GM18502 (cell line): ENCODE results near the gene ANAPC16.

Experiments used
- ATAC-seq: cut with Tn5 transposase; IDR thresholded peaks from one replicate; pipeline ENCODE4 v1.9.1; 2021; ENCODE audit warnings: mild to moderate bottlenecking; ENCODE audit not compliant: unreplicated experiment, poor library complexity

ANAPC16 gene

DNA sequence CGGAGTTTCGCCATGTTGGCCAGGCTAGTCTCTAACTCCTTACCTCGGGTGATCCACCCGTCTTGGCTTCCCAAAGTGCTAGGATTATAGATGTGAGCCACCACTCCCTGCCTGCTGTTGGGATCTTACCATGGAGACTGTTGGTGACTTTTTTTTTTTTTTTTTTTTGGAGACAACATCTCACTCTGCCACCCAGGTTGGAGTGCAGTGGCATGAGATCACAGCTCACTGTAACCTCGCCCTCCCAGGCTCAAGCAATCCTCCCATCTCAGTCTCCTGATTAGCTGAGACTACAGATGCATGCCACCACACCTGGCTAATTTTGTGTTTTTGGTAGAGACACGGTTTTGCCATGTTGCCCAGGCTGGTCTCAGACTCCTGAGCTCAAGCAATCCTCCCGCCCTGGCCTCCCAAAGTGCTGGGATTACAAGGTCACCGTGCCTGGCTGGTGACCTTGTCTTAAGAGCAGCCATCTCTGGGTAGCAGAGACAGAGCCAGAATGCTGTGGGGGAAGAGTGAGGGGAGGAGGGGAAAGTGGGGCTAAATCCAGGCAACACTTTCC, 26.0 kb downstream of the ANAPC16 start:
- ATAC-seq: no peak

DNA sequence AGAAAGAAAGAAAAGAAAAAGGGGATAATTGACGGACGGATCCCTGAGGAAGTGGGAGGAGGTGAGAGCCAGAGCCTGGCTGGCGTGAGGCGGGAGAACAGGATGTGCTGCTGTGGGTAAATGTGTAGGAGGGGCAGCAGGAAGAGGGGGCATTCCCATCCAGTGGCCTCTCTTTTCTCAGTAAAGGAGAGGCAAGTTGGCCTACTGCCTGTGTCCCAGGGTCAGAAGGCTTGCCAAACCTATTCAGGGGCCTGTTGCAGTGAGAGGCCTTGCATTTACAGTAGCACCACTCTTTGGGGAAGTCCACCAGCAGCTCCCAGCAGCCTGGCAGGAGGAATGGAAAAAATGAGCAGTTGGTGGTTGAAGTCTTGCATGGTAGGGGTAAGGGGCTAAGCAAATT, 26.9 kb downstream of the ANAPC16 start:
- no peak for ATAC-seq

DNA sequence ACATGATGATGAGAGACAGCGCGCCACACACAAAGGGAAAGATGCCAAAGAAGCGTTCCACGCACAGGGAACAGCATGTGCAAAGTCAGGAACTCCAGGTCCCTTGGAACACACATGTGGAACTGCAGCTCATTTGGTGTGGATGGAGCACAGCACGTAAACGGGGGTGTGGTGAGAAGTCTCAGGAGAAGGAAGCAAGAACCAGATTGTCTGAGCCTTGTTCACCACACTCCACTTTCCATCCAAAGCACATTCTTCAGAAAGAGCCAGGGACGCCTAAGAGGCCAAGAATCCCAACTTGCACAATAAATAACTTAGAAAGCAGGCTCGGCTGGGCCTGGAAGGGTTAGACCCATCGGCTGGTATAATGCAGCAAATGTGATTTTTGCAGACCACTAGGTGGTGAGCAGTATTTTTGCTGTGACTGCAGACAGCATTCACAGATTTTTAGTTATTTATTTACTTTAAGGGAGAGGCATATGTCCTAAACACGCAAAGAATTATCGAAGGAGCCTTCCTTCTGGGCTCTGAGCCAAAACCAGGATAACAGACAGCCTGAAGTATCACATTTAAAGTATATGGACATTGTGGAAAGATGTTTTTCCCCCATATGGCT, 28.1 kb downstream of the ANAPC16 start:
- ATAC-seq: no peak

DNA sequence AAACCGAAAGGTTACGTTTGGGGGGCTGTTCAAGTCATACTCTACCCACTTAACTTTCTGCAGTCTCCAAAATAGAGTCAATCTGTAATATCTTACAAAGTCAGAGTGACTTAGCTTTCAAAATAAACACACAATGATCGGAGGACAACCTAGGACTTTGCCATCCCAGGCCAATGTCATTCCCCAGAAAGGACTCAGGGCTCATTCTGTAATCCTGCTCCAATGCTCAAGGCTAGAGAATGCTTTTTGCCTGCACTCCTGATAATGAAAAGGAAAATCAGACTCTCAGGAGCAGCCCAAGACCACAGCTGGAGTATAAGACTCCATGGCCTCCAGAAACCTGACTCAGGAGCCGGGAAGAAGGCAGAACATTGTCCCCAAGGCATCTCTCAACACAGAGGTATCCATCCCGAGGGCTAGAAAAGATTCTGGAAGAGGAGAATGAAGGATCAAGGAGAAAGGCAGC, 28.8 kb downstream of the ANAPC16 start:
- no peak for ATAC-seq

DNA sequence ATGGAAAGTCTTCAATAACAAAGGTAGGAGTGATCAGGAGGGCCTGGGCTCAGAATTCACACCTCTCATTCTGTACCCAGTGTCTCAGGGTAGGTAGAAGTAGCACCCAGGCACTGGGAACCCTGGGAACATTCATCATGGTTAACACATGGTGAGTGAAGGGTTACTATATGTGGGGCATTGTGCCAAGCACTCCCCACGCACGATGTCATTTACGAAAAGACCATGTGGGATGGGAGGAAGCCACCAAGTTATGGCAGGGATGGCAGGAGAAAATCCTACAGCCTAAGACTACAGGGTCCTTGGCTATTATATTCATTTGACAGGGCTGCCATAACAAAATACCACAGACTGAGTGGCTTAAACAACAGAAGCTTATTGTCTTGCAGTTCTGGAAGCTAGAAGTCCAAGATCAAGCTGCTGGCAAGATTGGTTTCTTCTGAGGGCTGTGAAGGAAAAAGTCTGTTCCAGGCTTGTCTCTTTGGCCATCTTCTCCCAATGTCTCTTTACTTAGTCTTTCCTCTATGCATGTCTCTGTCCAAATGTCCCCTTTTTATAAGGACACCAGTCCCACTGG, 30.2 kb downstream of the ANAPC16 start:
- ATAC-seq: no peak

DNA sequence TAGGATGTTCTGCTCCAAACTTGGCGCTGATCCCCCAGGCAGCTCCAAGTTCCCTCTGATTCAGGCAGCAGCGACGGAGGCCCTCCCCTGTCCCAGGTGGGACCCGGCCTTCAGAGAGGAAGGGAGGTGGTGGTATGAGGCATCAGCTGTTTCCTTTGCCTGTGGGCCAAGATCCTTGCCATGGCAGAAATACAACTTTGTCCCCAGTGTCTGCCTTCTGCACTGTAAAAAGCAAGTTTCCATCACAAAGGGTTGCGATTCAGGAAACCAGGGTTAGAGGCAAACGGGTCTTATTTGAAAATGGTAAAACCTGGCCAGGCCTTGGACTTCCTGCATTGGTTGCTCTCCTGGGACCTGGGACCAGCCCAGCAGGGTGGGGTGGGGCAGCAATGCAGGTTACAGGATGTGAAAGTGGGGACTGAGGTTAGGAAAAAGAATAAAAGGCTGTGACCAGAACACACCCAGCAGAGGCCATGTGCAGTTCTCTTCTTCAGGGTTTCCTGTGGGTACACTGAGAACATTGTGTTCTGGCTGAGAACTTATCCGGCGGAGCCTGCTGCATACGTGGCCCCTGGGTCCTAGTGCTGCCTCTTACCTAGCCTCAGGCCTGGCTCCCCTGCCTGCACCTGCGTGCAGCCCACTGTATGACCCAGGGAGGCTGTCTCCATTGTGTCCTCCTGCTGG, 32.8 kb downstream of the ANAPC16 start:
- peak; percentile 88 for ATAC-seq

DNA sequence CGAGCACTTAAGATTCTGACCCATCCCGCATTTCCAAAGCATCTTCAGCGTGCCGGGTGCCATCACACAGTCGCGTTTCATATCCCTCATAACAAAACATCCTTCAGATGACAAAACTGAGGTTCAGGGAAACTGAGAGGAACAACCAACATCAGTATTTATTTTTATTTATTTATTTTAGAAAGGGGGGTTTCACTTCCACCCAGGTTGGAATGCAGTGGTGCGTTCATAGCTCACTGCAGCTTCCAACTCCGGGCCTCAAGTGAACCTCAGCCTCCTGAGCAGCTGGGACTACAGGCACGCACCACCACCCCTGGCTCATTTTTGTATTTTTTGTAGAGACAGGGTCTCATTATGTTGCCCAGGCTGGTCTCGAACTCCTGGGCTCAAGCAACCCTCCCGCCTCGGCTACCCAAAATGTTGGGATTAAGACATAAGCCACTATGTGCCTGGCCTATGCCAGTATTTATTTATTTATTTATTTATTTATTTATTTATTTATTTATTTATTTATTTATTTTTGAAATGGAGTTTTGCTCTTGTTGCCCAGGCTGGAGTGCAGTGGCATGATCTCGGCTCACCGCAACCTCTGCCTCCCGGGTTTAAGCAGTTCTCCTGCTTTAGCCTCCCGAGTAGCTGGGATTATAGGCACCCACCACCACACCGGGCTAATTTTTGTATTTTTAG, 33.5 kb downstream of the ANAPC16 start:
- ATAC-seq: peak; percentile 15

DNA sequence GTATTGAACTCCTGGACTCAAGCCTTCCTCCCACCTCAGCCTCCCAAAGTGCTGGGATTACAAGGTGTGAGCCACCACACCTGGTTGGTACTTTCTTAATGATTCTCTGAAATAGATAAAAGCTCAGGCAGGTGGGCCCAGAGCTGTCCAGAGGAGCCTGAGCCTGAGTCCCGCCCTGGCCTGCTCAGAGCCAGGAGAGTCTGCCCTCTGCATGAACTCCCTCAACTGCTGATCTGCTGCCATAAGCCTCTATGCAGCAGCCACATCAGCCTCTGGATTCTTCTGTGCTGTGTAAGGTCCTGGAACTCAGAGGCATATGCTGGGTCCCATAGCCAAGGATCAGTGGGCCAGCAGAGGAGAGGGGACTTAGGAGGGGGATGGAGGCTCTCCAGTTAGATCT, 34.9 kb downstream of the ANAPC16 start:
- ATAC-seq: no peak

DNA sequence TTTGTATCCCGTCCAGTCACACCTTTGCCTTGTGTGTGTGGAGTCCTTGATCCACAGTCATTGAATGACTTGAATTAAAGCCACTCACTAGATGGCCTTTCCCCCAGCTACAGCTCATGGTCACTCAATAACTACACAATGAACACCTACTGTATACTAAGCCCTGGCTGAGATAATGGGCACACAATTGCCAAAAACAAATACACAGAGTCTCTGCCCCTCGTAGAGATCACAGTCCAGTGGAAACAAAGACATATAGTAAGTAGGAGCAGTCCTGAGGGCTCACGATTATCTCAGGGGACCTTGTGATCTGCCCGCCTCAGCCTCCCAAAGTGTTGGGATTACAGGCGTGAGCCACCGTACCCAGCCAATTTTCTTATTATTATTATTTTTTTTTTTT, 35.8 kb downstream of the ANAPC16 start:
- no peak for ATAC-seq

DNA sequence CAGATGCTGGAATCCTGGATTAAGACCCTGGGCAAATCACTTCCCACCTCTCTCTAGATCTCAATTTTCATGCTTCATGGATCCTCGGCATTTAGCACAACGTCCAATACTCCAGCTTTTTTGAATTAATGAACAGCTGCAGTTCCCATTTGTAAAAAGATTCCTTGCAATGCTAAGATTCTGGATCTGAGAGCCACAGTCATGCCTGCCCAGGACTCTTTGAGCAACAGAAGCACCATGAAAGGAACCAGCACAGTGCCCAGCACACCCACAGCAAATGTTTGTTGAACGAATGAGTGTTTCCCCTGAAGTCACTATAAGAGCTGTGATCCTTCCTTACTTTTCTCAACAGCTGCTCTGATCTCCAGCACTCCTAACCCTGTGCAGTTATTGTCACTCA, 37.2 kb downstream of the ANAPC16 start:
- ATAC-seq: no peak

DNA sequence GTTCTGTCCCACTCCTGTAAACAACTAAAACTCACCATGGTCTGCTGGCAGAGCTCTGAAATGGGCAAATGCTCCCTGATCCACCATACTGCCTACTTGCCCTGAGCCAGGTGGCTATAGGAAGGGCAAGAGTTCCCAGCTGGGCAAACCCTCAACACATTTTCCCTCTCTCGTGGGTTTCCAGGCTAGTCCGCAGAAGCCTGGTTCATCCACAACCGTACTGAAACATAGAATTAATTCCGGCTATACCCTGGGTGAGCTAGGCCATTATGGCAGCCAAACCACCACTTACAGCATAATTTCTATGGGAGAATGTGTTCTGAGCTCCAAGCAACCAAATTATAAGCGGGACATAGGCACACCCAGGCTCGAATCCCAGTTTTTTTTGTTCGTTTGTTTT, 37.8 kb downstream of the ANAPC16 start:
- ATAC-seq: no peak

DNA sequence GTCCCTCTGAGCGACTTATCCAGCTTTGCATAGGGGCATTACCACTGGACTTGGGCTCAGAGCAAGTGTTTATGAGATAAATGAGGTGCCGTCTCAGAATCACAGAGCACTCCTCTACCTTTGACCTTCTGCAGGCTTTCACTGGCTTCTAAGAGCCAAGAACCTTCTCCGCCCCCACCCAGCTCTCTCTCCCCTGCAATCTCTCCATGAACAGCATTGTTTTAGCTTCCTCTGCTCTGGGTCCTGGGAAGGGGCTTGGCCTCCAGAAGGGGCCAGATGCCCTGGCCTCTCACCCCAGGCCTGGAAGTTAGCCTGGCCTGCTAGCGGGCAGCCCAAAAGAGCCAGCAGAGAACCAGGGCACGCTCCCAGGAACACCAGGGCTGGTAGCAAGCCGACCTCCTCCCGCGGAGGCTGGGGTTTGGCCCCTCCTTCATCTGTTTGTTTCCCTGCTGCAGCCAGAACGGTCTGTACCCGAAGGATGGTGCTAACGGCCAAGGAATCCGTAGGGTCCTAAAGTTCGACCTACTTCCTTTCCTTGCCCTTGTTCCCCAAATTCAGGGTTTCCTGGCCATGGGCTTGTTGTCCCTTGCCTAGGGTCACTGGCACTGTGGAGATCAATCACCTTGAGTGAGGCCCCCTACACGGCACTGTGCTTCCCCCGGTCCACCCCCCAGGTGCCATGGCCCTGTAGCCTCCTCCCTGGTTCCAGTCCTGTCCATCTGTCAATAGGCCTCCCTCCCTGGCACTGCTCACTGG, 39.2 kb downstream of the ANAPC16 start:
- ATAC-seq: no peak

DNA sequence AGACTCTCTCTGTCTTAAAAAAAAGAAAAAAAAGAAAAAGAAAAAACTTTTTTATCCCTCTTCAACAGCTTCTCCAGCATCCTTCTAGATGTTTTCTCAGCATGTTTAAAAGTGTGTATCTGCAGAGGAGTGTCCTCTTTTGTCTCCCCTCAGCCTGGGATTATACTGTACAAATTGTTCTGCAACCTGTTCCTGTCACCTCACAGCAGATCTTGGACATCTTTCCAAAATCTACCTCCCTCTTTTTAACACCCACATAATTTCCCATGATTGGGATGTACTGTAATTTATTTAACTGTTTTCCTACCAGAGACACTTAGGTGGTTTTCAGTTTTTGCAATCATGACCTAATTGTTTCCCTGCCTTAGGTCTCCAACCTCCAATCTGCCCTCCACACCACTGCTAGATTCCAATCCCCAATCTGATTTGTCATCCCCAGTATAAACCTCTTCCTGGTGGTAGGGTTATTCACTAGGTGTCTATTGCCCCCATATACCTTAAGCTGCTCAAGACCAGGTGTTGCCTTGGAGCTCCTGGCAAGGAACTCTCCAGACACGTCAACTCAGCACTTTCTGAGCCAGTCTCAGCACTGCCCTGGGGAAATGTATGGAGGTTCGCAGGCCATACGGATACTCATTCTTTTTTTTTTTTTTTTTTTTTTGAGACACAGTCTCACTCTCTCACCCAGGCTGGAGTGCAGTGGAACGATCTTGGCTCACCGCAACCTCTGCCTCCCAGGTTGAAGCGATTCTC, 40.3 kb downstream of the ANAPC16 start:
- no peak for ATAC-seq

DNA sequence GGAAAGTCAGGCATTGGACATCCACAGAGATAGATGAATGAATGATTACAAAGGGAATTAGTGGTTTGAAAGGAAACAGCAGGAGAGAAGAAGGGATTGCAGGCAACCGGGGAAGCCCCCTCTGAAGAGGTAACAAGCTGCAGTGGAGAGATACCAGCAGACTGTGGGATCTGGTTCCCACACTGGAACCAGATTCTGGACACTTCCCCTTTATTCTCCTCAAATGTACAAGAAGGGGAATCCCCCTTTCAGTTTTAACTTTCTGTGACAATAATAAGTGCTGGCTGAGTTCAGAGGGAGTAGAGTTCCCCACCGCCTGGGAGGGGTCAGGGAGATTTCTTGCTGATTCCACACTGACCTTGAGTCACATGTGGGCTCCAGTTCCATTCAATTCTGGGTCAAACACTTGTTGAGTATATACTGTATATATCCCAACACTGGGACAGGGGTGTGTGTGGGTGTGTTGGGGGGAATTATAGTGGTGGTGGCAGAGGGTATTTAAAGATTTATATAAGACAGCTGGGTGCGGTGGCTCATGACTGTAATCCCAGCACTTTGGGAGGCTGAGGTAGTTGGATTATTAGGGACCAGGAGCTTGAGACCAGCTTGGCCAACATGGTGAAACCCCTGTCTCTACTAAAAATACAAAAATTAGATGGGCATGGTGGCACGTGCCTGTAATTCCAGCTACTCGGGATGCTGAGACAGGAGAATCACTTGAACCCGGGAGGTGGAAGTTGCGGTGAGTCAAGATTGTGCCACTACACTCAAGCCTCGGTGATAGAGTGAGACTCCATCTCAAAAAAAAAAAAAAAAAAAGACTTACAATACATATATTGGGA, 41.5 kb downstream of the ANAPC16 start:
- ATAC-seq: no peak

DNA sequence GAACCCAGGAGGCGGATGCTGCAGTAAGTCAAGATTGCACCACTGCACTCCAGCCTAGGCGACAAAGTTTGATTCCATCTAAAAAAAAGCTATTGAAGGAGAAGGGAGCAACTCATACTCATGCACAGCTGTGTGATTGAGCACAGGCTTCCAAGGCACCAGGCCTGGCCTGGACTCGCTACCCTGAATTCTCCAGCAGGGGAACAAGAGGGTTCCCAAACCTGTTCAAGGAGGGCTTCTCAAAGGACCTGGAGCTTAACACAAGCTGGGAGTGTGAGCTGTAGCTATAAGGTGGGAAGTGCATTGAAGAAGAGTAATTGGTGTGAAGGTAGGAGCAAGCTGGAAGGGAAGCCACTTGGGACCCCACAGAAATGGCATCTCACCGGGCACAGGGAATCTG, 42.8 kb downstream of the ANAPC16 start:
- ATAC-seq: no peak

DNA sequence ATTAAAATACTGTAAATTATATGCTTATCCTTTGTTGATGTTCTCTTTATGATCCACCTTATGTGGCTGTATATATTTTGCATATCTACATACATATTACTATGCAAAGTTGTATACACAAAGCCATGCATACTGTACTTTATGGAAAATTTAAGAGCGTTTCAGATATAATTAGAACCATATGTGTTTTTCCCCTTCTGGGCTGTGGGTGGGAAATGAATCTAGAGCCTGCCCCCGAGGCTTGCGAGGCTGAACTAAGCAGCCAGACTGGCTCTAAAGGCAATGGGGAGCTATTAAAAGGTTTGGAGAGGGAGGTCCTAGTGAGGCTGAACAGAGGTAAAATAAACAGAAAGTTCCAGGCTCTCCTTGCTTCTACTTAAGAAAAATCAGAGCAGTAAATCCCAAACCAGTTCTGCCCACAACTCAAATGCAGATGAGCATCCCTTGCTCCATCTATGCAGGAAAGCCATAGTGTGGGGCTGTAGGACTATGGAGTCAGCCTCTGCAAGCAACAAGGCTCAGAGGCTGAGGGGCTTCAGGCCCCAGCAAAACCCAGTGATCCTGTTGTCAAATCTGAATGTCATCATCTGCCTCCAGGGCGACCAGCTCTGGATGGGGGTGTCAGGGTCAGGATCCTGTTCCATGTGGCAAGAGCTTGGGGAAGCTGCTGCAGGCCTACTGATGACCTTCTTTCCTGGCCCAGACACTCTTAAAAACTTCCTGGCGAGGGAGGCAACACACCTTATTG, 43.9 kb downstream of the ANAPC16 start:
- no peak for ATAC-seq

DNA sequence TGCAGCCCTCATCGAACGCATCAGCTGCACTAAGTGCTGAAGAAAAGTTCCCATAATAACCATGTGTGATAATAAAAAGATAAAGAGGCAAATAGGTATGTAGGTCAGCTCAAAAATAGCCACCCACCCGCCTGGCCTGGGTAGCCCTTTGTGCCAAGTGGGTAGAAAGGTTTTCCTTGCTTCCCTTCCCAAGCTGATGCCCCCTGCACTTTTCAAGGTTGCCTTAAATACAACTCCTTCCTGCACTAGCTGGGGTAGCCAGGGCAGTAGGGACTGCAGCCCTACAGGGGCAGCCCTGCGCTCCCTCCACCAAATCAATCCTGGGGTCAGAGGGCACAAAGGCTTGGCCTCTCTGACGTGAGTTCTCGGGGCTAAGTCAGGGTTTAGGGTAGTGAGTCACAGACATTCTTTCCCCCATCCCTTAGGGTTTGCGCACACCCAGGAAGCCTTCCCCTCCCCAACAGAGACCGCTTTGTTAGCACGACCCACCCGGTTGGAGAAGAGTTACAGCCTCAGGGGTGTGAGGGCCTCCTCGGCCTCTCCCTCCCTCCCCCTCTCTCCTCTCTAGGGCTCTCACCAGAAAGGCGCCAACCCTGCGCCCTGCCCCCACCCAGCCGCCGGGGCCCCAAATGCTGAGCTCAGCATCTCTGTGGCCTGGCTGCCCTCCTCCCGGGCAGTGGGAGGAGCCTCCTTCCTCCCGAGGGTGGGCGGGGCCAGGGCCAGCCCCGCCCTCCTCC, 44.6 kb downstream of the ANAPC16 start:
- peak; percentile 55 for ATAC-seq
